Activated T-helper 2 cell treated with anti-CD3 and anti-CD28 coated beads, Interferon-gamma antibody, Interleukin-2, Interleukin-4, amounts not matched to agents 10 μg/mL and 5 μg/mL and 100 μg/mL, durations not matched to agents 14 hours and 24 hours and 36 hours (primary cell): ENCODE measurements around the gene HMCN1. TPM values are rescaled to one million over a fixed set of nuclear protein-coding genes. Genes with fewer than 3 reads are reported as not detected.

Source experiments
- DNase-seq: peaks from one replicate; pipeline ENCODE4 v3.0.0; 2021; ENCODE audit warnings: low spot score
- H3K27ac Mint-ChIP-seq: one replicate; pipeline ENCODE4 v1.8.0; 2021; ENCODE audit warnings: mixed read lengths
- H3K27me3 Mint-ChIP-seq: one replicate; pipeline ENCODE4 v1.8.0; 2021; ENCODE audit warnings: low read depth, mixed read lengths
- H3K36me3 Mint-ChIP-seq: one replicate; pipeline ENCODE4 v1.8.0; 2021; ENCODE audit warnings: low read depth, mixed read lengths
- H3K4me1 Mint-ChIP-seq: one replicate; pipeline ENCODE4 v1.8.0; 2021; ENCODE audit warnings: low read depth, mixed read lengths
- H3K4me3 Mint-ChIP-seq: one replicate; pipeline ENCODE4 v1.8.0; 2021; ENCODE audit warnings: low read depth, mild to moderate bottlenecking, moderate library complexity, mixed read lengths
- H3K9me3 Mint-ChIP-seq: one replicate; pipeline ENCODE4 v1.8.0; 2021; ENCODE audit warnings: mixed read lengths
- intact Hi-C: fragments of 100-400 bp; cut with micrococcal nuclease; formaldehyde crosslinking; loops from one replicate; pipeline ENCODE4 v1.15.1; 2023
- total RNA-seq: library from RNA; stranded (reverse); gene quantifications from 2 replicates; pipeline ENCODE4 v1.2.3, GENCODE V29; 2022

Gene HMCN1
- total RNA-seq, 1 donor from 2014 or later: 0.18 TPM

DNA sequence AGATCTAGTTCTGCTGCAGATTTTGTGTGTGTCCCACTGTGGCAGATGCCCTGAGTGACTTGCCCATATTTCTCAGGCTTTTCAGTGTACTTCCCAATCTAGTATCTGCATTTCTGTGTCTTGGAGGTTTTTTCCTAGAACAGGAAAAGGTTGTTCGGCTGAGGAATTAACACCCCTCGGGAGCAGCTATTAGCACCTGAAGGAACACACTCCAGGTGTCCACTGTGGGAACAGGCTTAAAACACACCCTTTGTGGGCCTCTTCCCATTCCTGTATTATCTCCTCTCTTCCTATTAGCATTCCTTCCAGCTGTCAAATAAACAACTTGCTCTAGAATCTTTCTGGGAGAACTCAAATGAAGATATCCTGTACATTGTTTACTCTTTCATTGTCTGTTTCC lies 178.3 kb downstream of the HMCN1 start:
- intact Hi-C loops: no loop called here
- H3K4me3 Mint-ChIP-seq: no peak overlapping the region
- no peaks in the 10 kb centered on the region for H3K36me3 Mint-ChIP-seq
- no peak overlapping the region for H3K27ac Mint-ChIP-seq
- H3K27me3 Mint-ChIP-seq: no peaks in the 10 kb centered on the region
- H3K4me1 Mint-ChIP-seq: no peaks in the 10 kb centered on the region
- DNase-seq: no peak
- no peaks in the 10 kb centered on the region for H3K9me3 Mint-ChIP-seq

DNA sequence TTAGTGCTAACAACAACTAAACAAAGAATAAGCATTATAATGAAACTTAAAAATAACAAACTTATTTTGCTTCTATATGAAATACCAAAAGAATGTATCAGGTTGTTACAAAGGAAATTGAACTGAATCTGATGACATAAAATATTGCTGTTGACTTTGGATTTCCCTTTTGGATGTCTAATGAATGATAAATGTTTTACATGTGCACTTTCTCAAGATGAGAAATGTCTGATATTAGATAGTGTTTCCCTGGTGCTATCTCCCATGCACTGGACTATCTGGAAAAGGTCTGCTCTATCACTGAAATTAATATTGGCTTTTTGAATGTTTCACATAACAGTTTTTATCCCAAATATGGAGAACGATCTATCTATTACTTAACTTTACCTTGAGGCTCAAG lies 179.9 kb downstream of the HMCN1 start:
- DNase-seq: no peak
- no peaks in the 10 kb centered on the region for H3K9me3 Mint-ChIP-seq
- H3K4me3 Mint-ChIP-seq: no peak overlapping the region
- H3K27ac Mint-ChIP-seq: no peak overlapping the region
- no peaks in the 10 kb centered on the region for H3K36me3 Mint-ChIP-seq
- no peaks in the 10 kb centered on the region for H3K4me1 Mint-ChIP-seq
- no peaks in the 10 kb centered on the region for H3K27me3 Mint-ChIP-seq
- intact Hi-C loops: no loop called here

DNA sequence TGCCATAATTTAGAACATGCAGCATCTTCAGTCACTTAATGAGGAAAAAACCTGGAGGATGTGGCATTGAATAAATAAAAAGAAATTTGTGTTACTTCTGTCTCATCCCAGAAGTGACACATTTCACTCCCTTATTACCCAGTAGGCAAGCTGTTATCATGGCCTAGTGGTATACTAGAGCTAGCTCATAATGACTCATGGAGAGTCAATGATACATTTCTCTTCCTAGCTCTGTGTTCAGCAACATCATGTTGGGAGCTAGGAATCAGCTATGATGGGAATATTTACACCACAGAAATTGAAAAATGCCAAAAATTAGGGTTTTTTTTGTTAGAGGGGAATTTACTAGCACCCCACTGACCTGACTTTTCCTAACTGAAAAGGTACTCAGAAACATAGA lies 182.7 kb downstream of the HMCN1 start:
- Mint-ChIP-seq H3K4me1 (no peaks in the 10 kb centered on the region), H3K4me3 (no peak overlapping the region), H3K27ac (no peak overlapping the region), H3K9me3 (no peaks in the 10 kb centered on the region), H3K27me3 (no peaks in the 10 kb centered on the region), H3K36me3 (no peaks in the 10 kb centered on the region)
- intact Hi-C loops: no loop called here
- DNase-seq: no peak

DNA sequence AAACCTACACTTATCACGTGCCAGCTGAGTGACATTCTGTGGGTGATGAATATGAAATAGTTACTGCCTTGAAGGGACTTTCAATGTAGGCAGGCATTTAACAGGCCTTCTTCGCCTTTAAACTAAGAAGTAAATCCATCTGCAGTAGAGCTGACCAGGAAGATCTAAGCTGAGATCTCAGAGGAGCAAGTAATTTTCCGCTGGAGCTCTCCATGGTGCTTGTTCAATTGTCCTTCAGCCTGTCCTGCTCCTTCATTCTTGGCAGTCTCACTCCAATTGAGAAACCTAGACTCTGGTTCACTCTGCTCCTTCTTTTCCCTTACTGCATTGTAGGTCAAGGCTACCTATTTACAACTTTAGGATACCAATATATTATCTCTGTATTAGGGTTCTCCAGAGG lies 183.5 kb downstream of the HMCN1 start:
- DNase-seq: no peak
- Mint-ChIP-seq H3K27ac (no peak overlapping the region), H3K36me3 (no peaks in the 10 kb centered on the region), H3K9me3 (no peaks in the 10 kb centered on the region), H3K27me3 (no peaks in the 10 kb centered on the region), H3K4me1 (no peaks in the 10 kb centered on the region), H3K4me3 (no peak overlapping the region)
- intact Hi-C loops: no loop called here

DNA sequence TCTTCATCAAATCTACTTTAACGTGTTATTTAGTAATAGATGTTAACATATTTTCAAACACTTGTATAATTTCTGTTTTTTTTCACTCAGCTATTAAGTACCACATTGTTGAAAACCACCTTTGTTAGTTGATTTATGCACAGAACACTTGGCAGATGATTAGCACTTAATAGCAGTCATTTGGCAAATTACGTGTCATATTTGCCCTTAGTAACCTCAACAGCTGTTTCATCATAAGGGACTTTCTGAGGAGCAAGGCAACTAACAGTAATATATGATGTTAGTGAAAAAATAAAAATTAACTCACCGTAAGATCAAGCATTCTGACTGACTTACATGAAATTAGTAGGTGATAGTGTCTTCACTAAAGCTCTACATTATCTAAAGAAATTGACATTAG lies 186.4 kb downstream of the HMCN1 start:
- Mint-ChIP-seq H3K27me3 (no peaks in the 10 kb centered on the region), H3K9me3 (no peaks in the 10 kb centered on the region), H3K27ac (no peak overlapping the region), H3K4me1 (no peaks in the 10 kb centered on the region), H3K4me3 (no peak overlapping the region), H3K36me3 (no peaks in the 10 kb centered on the region)
- no peak for DNase-seq
- intact Hi-C loops: no loop called here

DNA sequence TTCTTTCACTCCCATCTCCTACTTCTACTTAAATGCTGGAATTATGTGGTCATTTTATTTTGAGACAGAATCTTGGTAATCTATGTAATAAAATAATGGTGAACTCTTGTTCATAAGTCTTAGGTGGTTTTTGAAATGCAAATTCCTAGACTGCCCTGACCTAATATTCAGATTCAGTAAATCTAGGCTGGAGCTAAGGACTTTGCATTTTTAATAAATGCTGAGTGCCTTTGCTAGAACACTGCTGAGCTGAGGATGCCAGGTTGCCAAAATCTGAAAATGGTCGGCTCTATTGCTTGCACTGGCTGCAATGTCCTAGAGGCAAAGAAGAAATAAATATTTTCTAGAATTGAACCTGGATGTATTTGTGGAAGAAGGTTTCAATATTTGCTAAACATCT lies 187.4 kb downstream of the HMCN1 start:
- intact Hi-C loops: no loop called here
- H3K27ac Mint-ChIP-seq: no peak overlapping the region
- no peaks in the 10 kb centered on the region for H3K4me1 Mint-ChIP-seq
- DNase-seq: no peak
- no peaks in the 10 kb centered on the region for H3K27me3 Mint-ChIP-seq
- no peaks in the 10 kb centered on the region for H3K36me3 Mint-ChIP-seq
- no peaks in the 10 kb centered on the region for H3K9me3 Mint-ChIP-seq
- no peak overlapping the region for H3K4me3 Mint-ChIP-seq

DNA sequence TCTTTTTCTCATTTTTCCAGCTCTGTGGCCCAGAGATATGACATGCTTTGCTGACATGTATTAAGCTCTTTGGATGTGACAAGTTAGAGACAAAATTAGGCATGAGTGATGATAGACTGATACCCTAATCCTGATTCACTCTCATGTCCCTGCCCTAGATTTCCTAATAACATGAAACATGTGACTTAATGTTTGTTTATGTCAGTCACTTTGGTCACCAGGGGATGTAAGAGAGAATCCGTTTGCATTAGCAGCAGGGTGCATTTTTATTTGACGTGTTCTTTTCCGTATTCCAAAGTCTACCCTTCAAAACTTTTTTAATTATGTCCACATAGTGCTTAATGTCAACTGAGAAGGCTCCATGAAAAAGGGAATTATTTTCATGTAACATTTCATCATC lies 192.4 kb downstream of the HMCN1 start:
- Mint-ChIP-seq H3K27me3 (no peaks in the 10 kb centered on the region), H3K27ac (no peak overlapping the region), H3K4me1 (no peaks in the 10 kb centered on the region), H3K36me3 (no peaks in the 10 kb centered on the region), H3K9me3 (no peaks in the 10 kb centered on the region), H3K4me3 (no peak overlapping the region)
- intact Hi-C loops: no loop called here
- DNase-seq: no peak

DNA sequence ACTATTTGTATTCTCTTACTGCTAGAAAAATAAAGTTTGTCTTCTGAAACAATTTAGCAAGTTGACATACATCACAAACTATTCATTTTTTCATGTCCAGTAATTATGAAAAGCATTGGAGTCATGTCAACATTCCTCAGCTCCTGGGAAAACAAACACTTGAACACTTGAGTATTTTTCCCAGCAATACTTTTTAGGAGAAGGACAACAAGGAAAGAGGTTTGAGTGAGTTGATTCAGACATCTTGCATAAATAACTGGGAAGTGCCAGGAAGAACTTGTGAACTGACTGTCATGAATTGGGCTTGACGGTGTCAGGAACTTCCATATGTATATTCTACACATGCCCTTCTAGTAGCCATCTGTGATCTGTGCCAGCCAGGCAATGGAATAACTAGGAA lies 195.6 kb downstream of the HMCN1 start:
- intact Hi-C loops: no loop called here
- Mint-ChIP-seq H3K36me3 (no peaks in the 10 kb centered on the region), H3K4me1 (no peaks in the 10 kb centered on the region), H3K9me3 (no peaks in the 10 kb centered on the region), H3K27ac (no peak overlapping the region), H3K4me3 (no peak overlapping the region), H3K27me3 (no peaks in the 10 kb centered on the region)
- DNase-seq: no peak

DNA sequence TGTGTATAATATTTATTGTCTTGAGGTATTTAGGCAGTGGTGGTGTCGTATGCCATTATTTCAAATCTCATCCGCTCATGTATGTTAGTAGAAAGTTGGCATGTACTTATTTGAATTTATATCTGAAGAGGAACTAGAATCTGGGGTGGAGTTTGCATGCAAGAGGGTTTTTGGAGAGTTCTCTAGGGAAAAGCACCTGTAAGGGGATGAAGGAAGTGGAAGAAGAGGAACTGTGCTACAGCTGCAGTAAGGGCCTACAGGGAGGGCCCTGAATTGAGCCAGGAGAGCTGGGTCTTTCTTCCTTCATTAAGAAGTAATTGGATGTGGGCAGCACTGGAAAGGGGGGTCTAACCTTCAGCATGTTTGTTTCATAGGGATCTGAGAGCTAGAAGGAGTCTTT lies 197.2 kb downstream of the HMCN1 start:
- Mint-ChIP-seq H3K27me3 (no peaks in the 10 kb centered on the region), H3K9me3 (no peaks in the 10 kb centered on the region), H3K4me3 (no peak overlapping the region), H3K4me1 (no peaks in the 10 kb centered on the region), H3K27ac (no peak overlapping the region), H3K36me3 (no peaks in the 10 kb centered on the region)
- no peak for DNase-seq
- intact Hi-C loops: no loop called here

DNA sequence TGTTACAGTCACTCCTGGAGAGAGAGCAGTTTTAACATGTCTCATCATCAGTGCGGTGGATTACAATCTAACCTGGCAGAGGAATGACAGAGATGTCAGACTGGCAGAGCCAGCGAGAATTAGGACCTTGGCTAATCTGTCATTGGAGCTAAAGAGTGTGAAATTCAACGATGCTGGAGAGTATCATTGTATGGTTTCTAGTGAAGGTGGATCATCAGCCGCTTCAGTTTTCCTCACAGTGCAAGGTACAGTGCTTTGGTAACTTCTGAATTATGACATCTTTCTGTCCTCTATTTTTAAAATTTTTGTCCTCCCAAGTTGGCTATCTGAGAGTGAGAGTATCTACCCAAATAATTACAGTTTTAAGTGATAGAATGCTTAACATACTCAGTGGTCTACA lies 199.4 kb downstream of the HMCN1 start:
- Mint-ChIP-seq H3K4me3 (no peak overlapping the region), H3K36me3 (no peaks in the 10 kb centered on the region), H3K9me3 (no peaks in the 10 kb centered on the region), H3K27me3 (no peaks in the 10 kb centered on the region), H3K4me1 (no peaks in the 10 kb centered on the region), H3K27ac (no peak overlapping the region)
- DNase-seq: no peak
- intact Hi-C loops: no loop called here

DNA sequence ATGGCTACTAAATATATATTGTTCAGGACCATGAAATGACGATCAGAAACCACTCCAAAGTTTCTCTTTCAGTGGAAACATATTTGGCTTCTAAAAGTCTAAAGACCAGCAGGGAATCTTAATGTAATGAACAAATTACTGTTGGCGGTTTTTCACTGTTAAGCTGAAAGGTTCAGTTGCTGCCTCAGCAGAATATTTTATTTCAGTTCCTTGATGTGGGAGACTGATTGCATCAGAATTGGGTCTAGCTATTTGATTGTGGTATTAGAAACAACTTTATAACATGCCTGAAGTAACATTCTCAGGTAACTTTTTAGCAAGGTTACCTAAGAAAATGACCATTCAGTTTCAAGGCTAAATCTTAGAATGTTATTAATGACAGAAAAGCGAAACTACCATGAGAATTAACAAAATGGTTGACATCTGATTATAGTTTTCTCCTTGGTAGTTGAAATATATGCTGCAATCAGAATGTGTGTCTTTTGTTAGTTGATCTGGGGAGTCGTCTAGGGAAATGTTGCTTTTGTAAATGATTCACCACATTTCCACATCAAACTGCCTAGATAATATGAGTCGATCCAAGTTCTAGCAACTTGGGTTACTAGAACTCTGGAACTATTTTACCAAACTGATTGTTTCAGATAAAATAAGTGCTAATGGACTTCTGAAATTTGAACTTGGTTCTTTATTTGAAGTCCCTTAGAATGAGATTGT lies 200.4 kb downstream of the HMCN1 start:
- Mint-ChIP-seq H3K36me3 (no peaks in the 10 kb centered on the region), H3K27ac (no peak overlapping the region), H3K4me1 (no peaks in the 10 kb centered on the region), H3K27me3 (no peaks in the 10 kb centered on the region), H3K4me3 (no peak overlapping the region), H3K9me3 (no peaks in the 10 kb centered on the region)
- intact Hi-C loops: no loop called here
- DNase-seq: no peak

DNA sequence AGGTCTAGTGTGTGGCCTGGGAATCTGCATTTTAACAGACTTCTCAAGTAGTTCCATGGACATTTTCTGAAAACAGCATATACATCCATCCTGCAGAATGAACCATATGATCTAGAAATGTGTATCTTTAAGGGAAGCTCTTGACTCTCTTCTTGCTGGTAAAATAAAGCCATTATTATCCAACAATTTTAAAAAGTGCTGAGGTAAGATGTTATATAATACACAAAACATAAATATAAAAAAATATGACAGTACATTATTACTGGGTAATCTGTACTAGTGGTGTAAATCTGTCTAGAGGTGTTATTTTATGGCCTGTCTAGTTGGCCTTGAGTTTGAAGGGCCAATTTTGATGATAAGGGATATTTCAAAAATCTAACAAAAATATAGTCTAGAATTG lies 201.2 kb downstream of the HMCN1 start:
- no peaks in the 10 kb centered on the region for H3K27me3 Mint-ChIP-seq
- H3K4me1 Mint-ChIP-seq: no peaks in the 10 kb centered on the region
- no peak for DNase-seq
- H3K36me3 Mint-ChIP-seq: no peaks in the 10 kb centered on the region
- intact Hi-C loops: no loop called here
- H3K4me3 Mint-ChIP-seq: no peak overlapping the region
- H3K27ac Mint-ChIP-seq: no peak overlapping the region
- no peaks in the 10 kb centered on the region for H3K9me3 Mint-ChIP-seq

DNA sequence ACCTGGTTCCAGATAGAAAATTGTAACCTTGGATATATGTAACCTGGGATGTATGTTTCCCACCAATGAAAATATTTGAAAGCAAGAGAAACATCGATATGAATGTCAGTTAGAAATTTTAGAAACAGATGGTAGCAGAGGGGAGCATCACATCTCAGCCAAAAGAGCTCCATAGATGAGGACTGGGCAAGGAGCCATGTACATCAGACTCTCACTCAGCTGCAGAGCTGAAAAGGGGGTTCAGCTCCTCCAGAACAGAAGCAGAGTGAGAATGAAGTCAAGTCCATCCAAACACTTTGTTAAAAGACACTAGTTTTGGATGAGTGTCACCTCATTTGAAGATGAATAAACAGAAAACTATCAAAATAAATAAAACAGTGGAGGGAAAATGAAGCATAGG lies 202.4 kb downstream of the HMCN1 start:
- intact Hi-C loops: no loop called here
- no peak for DNase-seq
- Mint-ChIP-seq H3K4me3 (no peak overlapping the region), H3K27me3 (no peaks in the 10 kb centered on the region), H3K9me3 (no peaks in the 10 kb centered on the region), H3K4me1 (no peaks in the 10 kb centered on the region), H3K36me3 (no peaks in the 10 kb centered on the region), H3K27ac (no peak overlapping the region)

DNA sequence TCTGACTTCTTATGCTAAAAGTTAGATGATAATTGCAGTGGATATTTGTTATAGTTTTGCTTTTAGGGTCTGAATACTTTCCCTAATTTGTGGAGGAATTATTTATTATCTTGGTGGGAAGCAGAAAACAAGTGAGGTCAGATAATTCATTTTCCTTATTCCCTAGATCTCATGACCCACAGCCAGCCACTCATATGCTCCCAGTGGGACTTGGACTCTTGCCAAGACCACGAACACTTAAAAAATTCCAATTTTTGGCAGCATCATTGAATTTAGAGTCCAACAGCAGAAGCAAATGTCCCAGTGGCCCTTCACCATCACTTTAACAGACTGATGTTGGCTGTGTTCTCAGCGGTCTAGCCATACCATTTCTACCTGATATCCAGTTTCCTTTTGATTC lies 204.2 kb downstream of the HMCN1 start:
- Mint-ChIP-seq H3K4me1 (no peaks in the 10 kb centered on the region), H3K36me3 (no peaks in the 10 kb centered on the region), H3K9me3 (no peaks in the 10 kb centered on the region), H3K27me3 (no peaks in the 10 kb centered on the region), H3K4me3 (no peak overlapping the region), H3K27ac (no peak overlapping the region)
- no peak for DNase-seq
- intact Hi-C loops: no loop called here
